ENCODE data around the gene DCAKD. TPM values are rescaled to one million over a fixed set of nuclear protein-coding genes. Genes with fewer than 3 reads are reported as not detected.
"Not testable (repeated sequence)": the region's sequence is repeated elsewhere in the genome, so short reads cannot be mapped to it uniquely, and the experiment has no call there.

The DCAKD gene
- total RNA-seq, 1 donor from 2014 or later = 28.0 TPM

DNA sequence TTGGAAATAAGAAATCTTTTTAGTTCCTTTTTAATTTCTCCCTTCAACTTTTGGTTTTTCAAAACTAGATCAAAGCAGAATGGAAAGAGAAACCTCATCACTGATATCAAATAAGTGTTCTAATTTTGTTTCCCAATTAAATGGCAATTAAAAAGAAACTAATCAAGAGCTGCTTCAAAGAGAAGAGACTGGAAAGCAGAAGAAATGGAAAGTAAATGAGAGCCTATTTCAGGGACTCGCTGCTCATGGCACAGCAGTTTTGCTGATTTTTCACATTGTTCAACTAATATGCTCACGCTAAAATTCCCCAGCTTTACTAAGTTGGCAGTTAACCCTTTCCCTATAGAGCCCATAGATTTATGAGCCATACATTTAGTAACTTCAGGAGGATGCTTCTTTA is 16.2 kb upstream of the DCAKD start:
- no peak for DNase-seq (ENCODE audit: low spot score)

DNA sequence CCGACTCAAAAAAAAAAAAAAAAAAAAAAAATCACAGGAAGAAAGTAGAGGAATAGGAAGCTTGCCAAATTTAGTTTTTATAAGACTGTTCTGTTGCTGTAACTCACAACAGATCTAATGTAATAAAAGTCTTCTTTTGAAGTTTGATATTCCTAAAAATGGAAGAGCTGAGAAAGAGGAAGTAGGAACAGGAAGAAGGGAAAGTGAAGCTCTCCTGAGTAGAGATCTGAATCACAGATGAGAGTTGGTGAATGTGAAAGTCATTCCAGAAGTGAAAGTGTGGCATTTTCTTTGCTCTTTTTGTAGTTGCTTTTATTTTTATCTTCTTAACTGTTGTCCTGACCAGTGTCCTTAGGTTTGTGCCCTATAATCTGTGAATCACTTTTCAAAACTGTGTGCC is 11.8 kb upstream of the DCAKD start:
- DNase-seq (ENCODE audit: low spot score) = no peak

DNA sequence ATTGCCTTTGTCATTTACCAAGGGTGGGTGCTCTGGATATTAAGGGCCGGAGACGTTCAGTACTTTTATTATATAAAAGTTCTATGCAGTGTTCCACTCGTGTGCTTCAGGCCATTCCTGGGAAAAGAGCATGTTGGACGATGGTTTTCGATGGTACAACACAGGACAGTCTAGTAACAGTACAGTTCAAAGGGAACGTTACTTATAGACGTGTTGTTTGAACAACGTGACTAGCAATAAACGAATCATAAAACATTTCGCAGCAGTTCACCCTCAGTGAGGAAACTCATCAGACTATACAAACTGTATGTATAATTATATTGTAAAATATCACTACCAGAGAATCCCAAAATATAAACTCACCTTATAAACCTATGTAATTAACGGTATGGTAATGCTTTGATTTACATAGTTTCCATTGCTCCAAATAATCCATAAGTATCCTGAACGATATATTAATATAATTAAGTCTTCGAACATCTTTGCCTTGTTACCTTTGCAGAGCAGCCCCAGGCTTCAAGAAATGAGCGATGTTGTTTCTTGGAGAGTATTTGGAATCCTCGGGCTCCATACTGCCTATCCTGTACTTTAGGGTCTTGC is 10.3 kb upstream of the DCAKD start:
- DNase-seq (ENCODE audit: low spot score) = no peak

DNA sequence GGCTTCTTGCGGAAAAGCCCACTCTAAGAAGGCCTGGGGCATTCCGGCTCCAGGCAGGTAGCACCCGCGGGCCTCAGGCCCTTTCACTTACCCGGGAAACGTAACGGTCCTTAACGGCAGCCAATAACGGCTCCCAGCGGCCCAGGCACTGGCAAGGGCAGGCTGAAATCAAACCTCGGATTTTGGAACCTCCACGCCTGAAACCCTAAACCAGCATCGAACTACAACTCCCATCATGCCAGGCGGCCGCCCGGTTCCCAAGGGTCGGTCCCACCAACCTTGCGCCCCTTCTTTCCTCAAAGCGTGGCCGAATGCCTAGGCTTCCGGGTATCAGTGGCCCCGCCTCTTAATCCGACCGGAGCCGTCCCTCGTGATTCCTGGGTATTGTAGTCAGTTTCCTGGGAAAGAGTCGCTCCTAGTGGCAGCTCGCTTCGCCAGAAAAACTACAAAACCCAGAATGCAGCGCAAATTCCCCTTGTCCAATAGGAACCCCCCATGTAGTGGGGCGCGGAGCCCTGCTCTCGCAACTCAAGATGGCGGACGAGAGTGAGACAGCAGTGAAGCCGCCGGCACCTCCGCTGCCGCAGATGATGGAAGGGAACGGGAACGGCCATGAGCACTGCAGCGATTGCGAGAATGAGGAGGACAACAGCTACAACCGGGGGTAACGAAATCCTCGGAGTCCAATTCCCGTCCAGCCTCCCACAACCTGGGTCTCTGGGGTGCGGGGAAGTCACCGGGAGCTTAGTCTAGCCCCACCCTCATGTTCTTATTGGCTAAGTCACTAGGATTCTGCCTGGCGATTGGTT is 9.6 kb upstream of the DCAKD start, which contains the start of gene NMT1:
TSS of gene NMT1 (plus strand) at position 521 of the 809 bp plus-strand sequence. CDS start at position 534, 13 bp downstream.
- peak; percentile 96 for DNase-seq (ENCODE audit: low spot score)

DNA sequence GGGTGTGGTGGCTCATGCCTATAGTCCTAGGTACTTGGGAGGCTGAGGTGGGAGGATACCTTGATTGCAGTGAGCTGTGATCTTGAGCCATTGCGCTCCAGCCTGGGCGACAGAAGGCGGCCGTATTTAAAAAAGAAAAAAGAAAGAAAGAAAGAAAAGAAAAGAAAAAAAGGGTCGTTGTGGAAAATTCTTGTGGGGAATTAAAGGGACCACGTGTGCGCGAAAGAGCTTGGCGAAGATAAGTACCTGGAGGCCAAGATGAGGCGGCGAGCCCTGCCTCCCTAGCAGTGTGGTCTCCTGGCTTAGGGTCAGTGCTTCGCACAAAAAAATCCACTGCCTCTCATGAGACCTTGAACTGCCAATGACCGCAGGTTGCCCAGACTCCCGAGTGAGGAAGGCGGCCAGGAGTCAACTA is 9.0 kb upstream of the DCAKD start:
- DNase-seq (ENCODE audit: low spot score) = peak; percentile 12

DNA sequence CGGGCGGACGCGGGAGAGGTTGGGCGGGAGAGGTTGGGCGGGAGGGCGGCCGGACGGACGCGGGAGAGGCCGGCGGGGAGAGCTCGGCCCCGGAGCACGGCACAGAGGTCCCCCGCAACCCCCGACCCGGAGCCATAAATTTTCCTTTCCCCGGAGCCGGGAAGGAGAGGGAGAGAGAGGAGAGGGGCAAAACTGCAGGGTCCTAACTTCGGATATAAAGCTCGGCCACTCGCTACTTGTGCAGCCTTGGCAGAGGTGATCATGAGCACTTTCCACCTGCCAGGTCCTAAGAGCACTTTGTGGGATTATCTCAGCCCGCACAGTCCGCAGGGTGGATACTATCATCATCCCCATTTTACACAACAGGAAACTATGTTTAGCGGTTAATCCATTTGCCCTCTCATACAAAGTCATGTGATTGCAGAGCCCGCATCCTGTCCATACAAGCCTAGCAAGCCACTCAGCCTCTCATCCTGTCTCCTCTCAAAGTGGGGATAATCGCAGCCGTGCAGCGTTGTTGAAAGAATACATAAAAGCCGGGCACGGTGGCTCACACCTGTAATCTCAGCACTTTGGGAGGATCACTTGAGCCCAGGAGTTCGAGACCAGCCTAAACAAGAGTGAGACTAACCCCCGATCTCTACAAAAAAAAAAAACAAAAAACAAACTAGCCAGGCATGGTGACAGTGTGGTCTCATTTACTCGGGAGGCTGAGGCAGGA is 780 bp upstream of the DCAKD start:
- no peak for DNase-seq (ENCODE audit: low spot score)

DNA sequence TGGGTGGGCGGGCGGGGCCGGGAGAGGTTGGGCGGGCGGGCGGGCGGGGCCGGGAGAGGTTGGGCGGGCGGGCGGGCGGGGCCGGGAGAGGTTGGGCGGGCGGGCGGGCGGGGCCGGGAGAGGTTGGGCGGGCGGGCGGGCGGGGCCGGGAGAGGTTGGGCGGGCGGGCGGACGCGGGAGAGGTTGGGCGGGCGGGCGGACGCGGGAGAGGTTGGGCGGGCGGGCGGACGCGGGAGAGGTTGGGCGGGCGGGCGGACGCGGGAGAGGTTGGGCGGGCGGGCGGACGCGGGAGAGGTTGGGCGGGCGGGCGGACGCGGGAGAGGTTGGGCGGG is 254 bp upstream of the DCAKD start:
- not testable (repeated sequence) for DNase-seq (ENCODE audit: low spot score)

DNA sequence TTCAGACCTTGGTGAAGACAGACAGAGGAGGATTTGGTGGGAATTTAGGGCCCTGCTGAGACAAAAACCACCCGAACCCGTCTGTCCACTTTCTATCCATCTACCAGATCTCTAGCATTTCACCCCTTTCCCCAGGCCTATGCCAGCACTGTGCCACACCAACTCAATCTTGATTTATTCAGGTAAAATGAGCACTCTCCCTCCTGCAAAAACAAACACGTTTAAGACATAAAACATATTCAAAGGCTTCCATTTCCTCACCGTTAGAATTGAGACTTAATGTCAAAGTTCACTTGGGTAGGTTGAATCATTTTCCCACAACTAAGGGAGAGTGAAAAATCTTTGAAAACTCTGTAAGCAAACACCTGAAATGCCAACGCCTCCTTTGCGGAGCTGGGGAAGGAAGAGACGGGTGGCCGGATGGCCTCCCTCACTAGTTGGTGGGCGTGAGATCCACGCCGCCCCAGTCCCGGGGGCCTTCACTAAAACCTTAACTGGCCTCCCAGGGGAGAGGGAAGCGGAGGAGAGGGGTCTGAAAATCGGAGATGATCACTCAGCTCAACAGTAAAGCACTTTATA is 862 bp downstream of the DCAKD start:
- no peak for DNase-seq (ENCODE audit: low spot score)

DNA sequence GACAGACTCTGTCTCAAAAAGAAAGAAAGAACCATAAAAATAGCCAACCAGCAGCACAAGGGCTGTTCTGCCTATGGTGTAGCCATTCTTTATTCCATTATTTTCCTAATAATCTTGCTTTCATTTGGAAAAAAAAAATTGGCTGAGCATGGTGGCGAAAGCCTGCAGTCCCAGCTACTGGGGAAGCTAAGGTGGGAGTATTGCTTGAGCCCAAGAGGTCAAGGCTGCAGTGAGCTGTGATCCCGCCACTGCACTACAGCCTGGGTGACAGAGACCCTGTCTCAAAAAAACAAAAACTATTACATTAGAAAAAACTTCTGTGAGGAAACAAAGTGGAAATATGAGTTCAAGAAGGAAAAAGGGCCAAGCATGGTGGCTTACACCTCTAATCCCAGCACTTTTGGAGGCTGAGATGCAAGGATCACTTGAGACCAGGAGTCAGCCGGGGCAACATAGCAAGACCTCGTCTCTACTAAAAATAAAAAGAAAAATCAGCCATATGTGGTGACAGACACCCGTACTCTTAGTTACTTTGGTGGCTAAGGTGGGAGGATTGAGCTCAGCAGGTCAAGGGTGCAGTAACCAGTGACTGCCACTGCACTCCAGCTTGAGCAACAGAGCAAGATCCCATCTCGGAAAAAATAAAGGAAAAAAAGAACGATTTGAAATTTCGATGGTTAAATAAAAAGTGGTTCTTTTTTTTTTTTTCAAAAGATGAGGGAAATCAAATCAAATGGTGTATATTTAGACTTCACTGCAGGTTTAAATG is 2.5 kb downstream of the DCAKD start:
- no peak for DNase-seq (ENCODE audit: low spot score)

DNA sequence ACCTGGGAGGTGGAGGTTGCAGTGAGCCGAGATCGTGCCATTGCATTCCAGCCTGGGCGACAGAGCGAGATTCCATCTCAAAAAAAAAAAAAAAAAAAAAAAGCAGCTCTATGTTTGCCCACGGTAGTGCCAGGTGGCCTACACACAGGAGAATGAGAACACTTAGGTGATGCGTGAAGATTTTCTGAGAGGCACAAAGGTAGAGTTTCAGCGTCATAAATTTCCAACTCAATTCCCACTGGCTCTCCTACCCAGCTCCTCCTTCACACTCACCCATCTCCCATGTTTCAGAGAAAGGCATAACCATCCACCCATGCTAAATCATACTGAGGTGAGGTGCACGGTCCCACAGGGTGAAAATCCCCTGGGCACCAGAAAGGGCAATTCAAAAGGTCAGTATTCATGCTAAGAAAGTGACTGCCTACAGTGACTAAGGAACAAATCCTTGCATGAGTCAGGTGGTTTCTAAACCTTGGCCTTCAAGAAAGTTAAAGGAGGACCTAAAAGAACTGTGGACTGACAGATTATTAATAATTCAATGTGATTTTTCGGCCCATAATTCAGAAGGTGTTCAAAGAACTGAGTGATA is 4.8 kb downstream of the DCAKD start:
- no peak for DNase-seq (ENCODE audit: low spot score)

DNA sequence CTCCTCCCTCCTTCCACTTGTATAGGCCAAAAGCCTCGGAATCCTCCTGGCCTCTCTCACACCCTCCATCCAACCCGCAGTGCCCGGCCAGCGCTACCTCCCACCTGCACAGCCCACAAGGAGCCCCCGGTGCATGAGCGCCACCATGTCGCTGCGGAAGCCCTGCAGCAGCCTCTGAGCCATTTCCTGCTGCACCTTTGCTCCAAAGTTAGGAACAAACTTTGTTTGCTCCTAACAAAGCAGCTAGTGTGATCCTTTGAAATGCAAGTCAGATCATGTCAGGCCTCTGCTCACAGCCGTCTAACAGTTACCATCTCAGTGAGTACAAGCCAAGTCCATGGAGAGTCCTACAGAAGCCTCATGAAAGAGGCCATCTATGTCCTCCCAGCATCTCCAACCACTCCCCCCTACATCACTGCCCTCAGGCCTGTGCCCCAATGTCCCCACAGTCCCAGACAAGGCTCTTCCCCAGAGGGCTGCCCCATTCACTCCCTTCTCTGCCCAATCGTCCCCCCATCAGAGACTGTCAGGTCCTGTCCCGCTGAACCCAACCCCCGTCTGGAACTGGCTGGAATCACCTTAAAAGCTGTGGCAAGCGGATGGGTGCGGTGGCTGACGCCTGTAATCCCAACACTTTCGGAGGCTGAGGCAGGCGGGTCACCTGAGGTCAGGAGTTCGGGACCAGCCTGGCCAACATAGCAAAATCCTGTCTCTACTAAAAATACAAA is 7.5 kb downstream of the DCAKD start:
- DNase-seq (ENCODE audit: low spot score) = no peak

DNA sequence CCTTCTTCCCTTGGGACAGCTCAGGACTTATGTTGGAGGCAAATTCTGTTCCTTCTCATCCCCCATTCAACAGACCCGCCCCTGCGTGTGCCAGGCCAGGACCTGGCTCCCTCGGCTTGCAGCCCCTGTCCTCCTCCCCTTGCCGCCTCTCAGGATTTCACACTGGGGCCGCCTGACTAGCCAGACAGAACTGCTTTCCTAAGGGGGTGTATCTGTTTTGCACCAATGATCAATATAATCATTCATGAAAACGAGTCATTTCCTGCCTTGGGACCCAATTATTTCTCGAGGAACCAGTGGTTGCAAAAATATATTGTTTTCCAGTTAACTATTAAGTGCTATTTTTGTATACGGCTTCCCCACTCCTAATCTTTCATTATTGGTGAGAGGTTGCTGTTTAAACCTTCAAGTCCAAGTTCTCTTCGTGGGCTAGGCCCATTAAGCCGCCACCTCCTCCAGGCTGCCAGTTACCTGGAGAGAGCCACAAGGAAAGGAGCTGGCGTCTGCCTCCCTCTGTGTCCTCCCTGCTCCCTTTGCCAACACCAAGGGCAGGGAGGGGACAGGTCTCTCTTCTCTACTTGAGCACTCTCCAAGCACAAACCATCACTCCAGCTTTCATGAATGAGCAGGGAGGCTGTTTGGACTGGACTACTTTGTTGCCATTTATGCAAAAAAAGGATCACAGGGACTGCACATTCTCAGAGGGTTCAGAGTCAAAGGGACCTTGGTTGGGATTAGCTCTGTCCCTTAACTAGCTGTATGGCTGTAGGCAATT is 8.9 kb downstream of the DCAKD start:
- no peak for DNase-seq (ENCODE audit: low spot score)

DNA sequence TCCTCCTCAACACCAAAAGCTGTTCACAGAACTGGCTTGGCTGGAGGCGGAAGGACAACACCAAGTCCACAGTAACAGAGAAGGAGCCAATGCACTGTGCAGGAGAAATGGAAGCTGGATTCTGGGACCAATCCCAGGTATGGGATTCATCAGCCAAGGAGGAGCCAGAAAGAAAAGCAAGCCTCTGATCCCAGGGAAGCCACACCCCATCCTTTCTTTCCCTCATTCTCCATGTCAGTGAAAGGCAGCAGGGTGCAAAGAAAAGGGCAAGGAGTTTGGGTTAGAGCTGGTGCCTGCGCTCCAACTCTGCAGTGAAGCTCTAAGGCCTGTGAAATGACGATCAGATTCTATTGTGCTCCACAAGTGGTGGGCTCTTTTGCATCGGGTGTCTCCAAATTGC is 11.0 kb downstream of the DCAKD start:
- DNase-seq (ENCODE audit: low spot score) = no peak

DNA sequence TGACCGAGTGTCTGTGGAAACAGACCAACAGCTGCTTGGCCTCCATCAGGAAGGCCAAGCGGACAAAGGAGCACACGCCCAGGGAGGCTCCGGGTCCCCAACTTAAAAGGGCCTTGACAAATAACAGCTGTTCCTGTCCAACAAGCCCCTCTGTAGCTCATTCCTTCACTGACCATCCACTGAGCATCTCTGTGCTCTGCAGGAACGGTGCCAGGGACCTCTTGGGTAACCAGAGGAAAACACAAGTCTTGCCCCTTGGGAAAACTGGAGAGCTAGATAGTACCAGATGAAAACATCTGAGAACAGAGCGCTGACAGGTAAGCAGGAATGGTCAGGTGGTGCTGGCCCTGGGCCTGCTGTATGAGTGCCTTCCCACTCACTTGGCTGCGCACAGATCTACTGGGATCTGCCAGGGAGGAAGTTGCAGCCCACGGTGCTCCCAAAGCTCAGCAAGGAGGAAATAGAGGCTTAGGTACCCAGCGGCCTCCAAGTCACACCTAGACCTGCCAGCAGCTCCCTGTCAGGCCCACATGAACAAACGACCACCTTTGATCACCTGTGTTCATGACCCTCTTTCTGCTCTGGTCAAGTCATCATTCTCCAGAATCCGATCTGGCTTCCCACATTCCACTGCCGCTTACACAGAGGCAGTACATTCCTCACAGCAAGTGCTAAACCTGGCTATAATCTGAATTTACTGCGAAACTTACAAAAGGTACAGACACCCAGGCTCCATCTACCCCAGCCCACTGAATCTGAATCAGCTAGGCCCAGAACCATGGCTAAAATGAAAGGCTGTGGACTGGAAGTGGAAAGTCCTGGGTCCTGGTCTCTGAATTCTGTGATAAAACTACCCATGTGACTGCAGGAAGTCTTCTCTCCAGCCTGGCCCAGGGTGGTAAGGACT is 12.5 kb downstream of the DCAKD start:
- no peak for DNase-seq (ENCODE audit: low spot score)

DNA sequence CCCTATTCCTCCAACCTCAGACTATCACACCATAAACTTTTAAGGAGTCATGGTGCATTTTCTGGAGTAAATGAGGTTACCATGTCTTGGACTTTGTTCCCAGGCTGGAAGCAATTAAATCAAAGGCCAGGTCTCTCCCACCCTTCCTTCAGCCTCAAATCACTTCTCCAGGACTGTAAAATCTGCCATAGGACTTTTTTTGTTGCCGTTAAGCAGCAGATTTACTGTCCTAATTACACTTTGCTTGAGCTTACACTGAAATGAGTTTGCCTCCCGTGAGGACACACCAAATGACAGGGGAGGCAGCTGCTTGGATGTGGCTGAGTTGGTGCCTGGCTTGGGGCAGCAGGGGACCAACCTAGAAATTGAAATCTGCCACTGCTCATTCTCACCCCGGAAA is 14.7 kb downstream of the DCAKD start:
- no peak for DNase-seq (ENCODE audit: low spot score)

DNA sequence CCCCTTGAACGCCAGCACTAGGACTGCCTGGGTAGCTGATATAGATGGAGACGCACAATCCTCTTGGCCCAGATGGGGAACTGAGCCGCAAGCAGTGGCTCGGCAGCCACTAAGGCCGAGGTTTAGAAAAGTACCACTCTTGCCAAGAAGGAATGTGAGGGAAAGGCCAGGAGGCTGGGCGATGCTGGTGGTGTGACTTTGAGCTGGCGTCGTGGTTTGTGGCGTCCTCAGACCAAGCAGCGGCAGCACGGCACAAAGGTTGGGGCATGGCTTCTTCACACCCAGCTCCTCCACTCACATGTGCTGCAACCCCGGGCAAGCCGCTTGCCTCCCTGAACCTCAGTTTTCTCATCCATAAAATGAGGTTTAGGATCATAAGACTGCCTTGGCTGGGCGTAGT is 15.6 kb downstream of the DCAKD start:
- no peak for DNase-seq (ENCODE audit: low spot score)

DNA sequence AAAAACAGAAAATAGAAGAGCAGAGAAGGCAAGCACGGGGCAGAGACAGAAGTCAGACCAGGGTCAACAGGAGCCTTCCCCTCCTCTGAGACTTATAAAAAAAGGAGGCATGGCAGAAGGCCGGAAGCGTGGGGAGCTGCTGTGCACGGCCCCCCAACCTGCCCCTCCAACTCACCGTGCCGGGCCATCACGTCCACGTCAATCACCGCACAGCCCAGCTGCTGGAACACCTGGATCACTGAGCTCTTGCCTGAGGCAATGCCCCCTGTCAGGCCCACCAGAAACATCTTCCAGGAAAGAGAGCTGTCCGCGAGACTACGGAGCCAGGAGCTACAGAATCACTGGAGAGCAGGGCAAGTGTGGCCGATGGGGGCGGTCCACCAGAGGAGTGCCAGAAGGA is 16.8 kb downstream of the DCAKD start:
- no peak for DNase-seq (ENCODE audit: low spot score)

DNA sequence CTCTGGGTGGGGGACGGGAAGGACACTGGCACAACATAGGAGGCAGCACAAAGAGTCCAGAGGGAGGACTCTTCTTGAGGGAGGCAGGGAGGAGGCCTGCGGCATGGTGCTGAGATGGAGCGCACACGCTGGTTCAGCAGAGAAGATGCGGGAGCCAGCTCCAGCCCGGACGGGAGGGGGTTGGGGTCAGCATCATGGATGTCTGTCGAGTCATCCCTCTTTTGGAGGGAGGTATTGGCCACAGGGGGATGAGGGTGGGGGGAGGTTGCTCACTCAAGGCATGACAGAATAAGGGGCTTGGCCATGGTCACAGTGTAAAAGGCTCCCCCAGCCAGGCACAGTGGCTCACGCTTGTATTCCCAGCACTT is 19.3 kb downstream of the DCAKD start:
- no peak for DNase-seq (ENCODE audit: low spot score)

Data from mesenteric fat pad (tissue), 1 donor.